NCI-H1105 (cell line): ENCODE data around the gene C1orf167.

Experiments
- DNase-seq: peaks from one replicate; lab custom pipeline; 2025; lab: John Stamatoyannopoulos, UW

Gene C1orf167

GRCh38 chr1:11835441-11836225, 73.6 kb downstream of the C1orf167 start:
- no peak for DNase-seq

GRCh38 chr1:11836955-11837766, 75.2 kb downstream of the C1orf167 start:
- no peak for DNase-seq

- no peak for DNase-seq
Measured at GRCh38 chr1:11837767-11838348, 75.9 kb downstream of the C1orf167 start.

DNA sequence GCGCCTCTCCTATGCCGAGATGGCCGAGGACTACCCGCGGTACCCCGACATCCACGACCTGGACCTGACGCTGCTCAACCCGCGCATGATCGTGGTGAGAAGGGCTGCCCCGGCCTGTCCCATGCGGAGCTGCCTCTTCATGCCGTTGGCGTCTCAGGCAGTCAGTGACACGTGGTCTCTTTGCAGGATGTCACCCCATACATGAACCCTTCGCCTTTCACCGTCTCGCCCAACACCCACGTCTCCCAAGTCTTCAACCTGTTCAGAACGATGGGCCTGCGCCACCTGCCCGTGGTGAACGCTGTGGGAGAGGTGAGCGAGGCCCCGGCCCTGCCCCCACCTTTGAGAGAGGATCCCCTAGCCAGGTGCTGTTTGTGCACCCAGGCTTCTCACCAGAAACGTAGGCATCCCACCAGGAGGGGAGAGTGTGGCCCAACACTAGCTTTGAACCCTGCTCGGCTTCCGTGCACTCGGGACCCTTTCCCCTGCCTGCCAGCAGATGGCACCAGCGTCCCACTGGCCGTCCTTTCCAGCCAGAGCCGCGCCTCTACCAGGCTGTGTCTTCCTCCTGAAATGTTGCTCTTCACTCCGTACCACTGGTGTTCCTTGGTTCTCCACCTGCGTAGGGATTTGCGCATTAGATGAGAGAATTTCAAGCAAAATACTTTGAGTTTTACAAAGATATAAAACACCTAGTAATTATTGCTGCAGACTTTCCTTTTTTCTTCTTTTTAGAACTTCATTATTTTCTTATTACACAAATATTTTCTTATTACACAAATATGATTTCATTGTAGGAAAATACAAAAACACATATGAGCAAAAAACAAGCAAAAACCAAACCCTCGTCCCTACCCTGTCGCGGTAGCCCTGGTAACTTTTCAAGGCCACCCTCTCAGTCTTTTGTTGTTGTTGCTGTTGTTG, 76.6 kb downstream of the C1orf167 start:
- DNase-seq: peak; percentile 59
